HEK293 (cell line): ENCODE results near the gene MRPS31.

Experiments
- EGR2 ChIP-seq: fragments of 450-650 bp; formaldehyde crosslinking; IDR thresholded peaks from 2 replicates; pipeline ENCODE4 v1.5.1; 2016; ENCODE audit warnings: low read depth, missing biosample characterization, missing genetic modification characterization
- GLI4 ChIP-seq: fragments of 450-650 bp; formaldehyde crosslinking; IDR thresholded peaks from 2 replicates; pipeline ENCODE4 v1.5.1; 2016; ENCODE audit warnings: missing biosample characterization, missing genetic modification characterization
- GLIS1 ChIP-seq: fragments of 450-650 bp; formaldehyde crosslinking; IDR thresholded peaks from 2 replicates; pipeline ENCODE4 v1.5.1; 2016; ENCODE audit warnings: missing biosample characterization, missing genetic modification characterization
- HOXC10 ChIP-seq: sonication (generic); formaldehyde crosslinking; IDR thresholded peaks from 2 replicates; pipeline ENCODE4 v1.8.1; 2023; ENCODE audit warnings: mild to moderate bottlenecking, missing genetic modification reagents
- KLF10 ChIP-seq: fragments of 450-650 bp; IDR thresholded peaks from 2 replicates; pipeline ENCODE4 v1.5.1; 2018; ENCODE audit warnings: missing biosample characterization, mild to moderate bottlenecking, missing genetic modification characterization
- OVOL3 ChIP-seq: fragments of 450-650 bp; formaldehyde crosslinking; IDR thresholded peaks from 2 replicates; pipeline ENCODE4 v1.5.1; 2016; ENCODE audit warnings: missing biosample characterization, missing genetic modification characterization
- RBAK ChIP-seq: fragments of 450-650 bp; formaldehyde crosslinking; IDR thresholded peaks from 2 replicates; pipeline ENCODE4 v1.5.1; 2016; ENCODE audit warnings: missing biosample characterization, missing genetic modification characterization
- TCF7L2 ChIP-seq: IDR thresholded peaks from 2 replicates; pipeline ENCODE4 v1.6.1; 2011; ENCODE audit warnings: low read depth, mild to moderate bottlenecking, inconsistent platforms, low read length, moderate library complexity, borderline replicate concordance
- YY2 ChIP-seq: fragments of 450-650 bp; formaldehyde crosslinking; IDR thresholded peaks from 2 replicates; pipeline ENCODE4 v1.5.1; 2016; ENCODE audit warnings: missing biosample characterization, missing genetic modification characterization
- ZBTB20 ChIP-seq: fragments of 450-650 bp; formaldehyde crosslinking; IDR thresholded peaks from 2 replicates; pipeline ENCODE4 v1.5.1; 2016; ENCODE audit warnings: missing biosample characterization, missing genetic modification characterization
- ZFP37 ChIP-seq: fragments of 450-650 bp; formaldehyde crosslinking; IDR thresholded peaks from 2 replicates; pipeline ENCODE4 v1.5.1; 2016; ENCODE audit warnings: missing biosample characterization, missing genetic modification characterization
- ZIC2 ChIP-seq: fragments of 450-650 bp; formaldehyde crosslinking; IDR thresholded peaks from 2 replicates; pipeline ENCODE4 v1.5.1; 2016; ENCODE audit warnings: missing biosample characterization, missing genetic modification characterization
- ZNF114 ChIP-seq: fragments of 450-650 bp; formaldehyde crosslinking; IDR thresholded peaks from 2 replicates; pipeline ENCODE4 v1.5.0; 2017; ENCODE audit warnings: missing biosample characterization, missing genetic modification characterization
- ZNF121 ChIP-seq: fragments of 450-650 bp; formaldehyde crosslinking; IDR thresholded peaks from 2 replicates; pipeline ENCODE4 v1.5.1; 2016; ENCODE audit warnings: missing biosample characterization, missing genetic modification characterization
- ZNF169 ChIP-seq: fragments of 450-650 bp; formaldehyde crosslinking; IDR thresholded peaks from 2 replicates; pipeline ENCODE4 v1.5.1; 2016; ENCODE audit warnings: missing biosample characterization, missing genetic modification characterization
- ZNF211 ChIP-seq: fragments of 450-650 bp; formaldehyde crosslinking; IDR thresholded peaks from 2 replicates; pipeline ENCODE4 v1.5.1; 2016; ENCODE audit warnings: low read depth, missing biosample characterization, missing genetic modification characterization
- ZNF239 ChIP-seq: fragments of 450-650 bp; formaldehyde crosslinking; IDR thresholded peaks from 2 replicates; pipeline ENCODE4 v1.5.1; 2016; ENCODE audit warnings: missing biosample characterization, missing genetic modification characterization
- ZNF248 ChIP-seq: fragments of 450-650 bp; formaldehyde crosslinking; IDR thresholded peaks from 2 replicates; pipeline ENCODE4 v1.5.1; 2017; ENCODE audit warnings: missing biosample characterization, missing genetic modification characterization
- ZNF341 ChIP-seq: fragments of 450-650 bp; formaldehyde crosslinking; IDR thresholded peaks from 2 replicates; pipeline ENCODE4; 2016; ENCODE audit warnings: low read depth, missing biosample characterization, missing genetic modification characterization
- ZNF354C ChIP-seq: fragments of 450-650 bp; formaldehyde crosslinking; IDR thresholded peaks from 2 replicates; pipeline ENCODE4 v1.5.1; 2016; ENCODE audit warnings: missing biosample characterization, missing genetic modification characterization, low read depth, borderline replicate concordance
- ZNF561 ChIP-seq: fragments of 450-650 bp; IDR thresholded peaks from 2 replicates; pipeline ENCODE4 v1.5.1; 2018; ENCODE audit warnings: missing biosample characterization, missing genetic modification characterization, borderline replicate concordance
- ZNF596 ChIP-seq: fragments of 450-650 bp; IDR thresholded peaks from 2 replicates; pipeline ENCODE4 v1.5.0; 2018; ENCODE audit warnings: missing biosample characterization, mild to moderate bottlenecking, missing genetic modification characterization, moderate library complexity
- ZNF629 ChIP-seq: fragments of 450-650 bp; formaldehyde crosslinking; IDR thresholded peaks from 2 replicates; pipeline ENCODE4 v1.5.1; 2017; ENCODE audit warnings: missing biosample characterization, missing genetic modification characterization
- ZNF660 ChIP-seq: fragments of 450-650 bp; IDR thresholded peaks from 2 replicates; pipeline ENCODE4 v1.5.1; 2018; ENCODE audit warnings: missing biosample characterization, mild to moderate bottlenecking, missing genetic modification characterization
- ZNF670 ChIP-seq: fragments of 450-650 bp; formaldehyde crosslinking; IDR thresholded peaks from 2 replicates; pipeline ENCODE4 v1.5.1; 2016; ENCODE audit warnings: missing biosample characterization, missing genetic modification characterization, low read depth
- ZNF747 ChIP-seq: fragments of 450-650 bp; formaldehyde crosslinking; IDR thresholded peaks from 2 replicates; pipeline ENCODE4 v1.5.1; 2016; ENCODE audit warnings: missing biosample characterization, missing genetic modification characterization
- ZNF76 ChIP-seq: fragments of 450-650 bp; formaldehyde crosslinking; IDR thresholded peaks from 2 replicates; pipeline ENCODE4; 2016; ENCODE audit warnings: low read depth, missing biosample characterization, missing genetic modification characterization, borderline replicate concordance
- TF ChIP-seq, protein P1 (sequence below): fragments of 450-650 bp; formaldehyde crosslinking; IDR thresholded peaks from 2 replicates; pipeline ENCODE4 v1.5.1; 2016; ENCODE audit warnings: missing biosample characterization, missing genetic modification characterization
- TF ChIP-seq, protein P2 (sequence below): fragments of 450-650 bp; formaldehyde crosslinking; IDR thresholded peaks from 2 replicates; pipeline ENCODE4 v1.5.1; 2017; ENCODE audit warnings: missing biosample characterization, missing genetic modification characterization
- TF ChIP-seq, protein P3 (sequence below): fragments of 450-650 bp; IDR thresholded peaks from 2 replicates; pipeline ENCODE4 v1.5.1; 2018; ENCODE audit warnings: missing biosample characterization, missing genetic modification characterization
- TF ChIP-seq, protein P4 (sequence below): fragments of 450-650 bp; formaldehyde crosslinking; IDR thresholded peaks from 2 replicates; pipeline ENCODE4 v1.5.1; 2016; ENCODE audit warnings: missing biosample characterization, missing genetic modification characterization
- TF ChIP-seq, protein P5 (sequence below): fragments of 450-650 bp; formaldehyde crosslinking; IDR thresholded peaks from 2 replicates; pipeline ENCODE4 v1.5.1; 2017; ENCODE audit warnings: missing biosample characterization, mild to moderate bottlenecking, missing genetic modification characterization, moderate library complexity
- TF ChIP-seq, protein P6 (sequence below): fragments of 450-650 bp; formaldehyde crosslinking; IDR thresholded peaks from 2 replicates; pipeline ENCODE4 v1.5.1; 2016; ENCODE audit warnings: missing biosample characterization, missing genetic modification characterization

MRPS31 gene

DNA sequence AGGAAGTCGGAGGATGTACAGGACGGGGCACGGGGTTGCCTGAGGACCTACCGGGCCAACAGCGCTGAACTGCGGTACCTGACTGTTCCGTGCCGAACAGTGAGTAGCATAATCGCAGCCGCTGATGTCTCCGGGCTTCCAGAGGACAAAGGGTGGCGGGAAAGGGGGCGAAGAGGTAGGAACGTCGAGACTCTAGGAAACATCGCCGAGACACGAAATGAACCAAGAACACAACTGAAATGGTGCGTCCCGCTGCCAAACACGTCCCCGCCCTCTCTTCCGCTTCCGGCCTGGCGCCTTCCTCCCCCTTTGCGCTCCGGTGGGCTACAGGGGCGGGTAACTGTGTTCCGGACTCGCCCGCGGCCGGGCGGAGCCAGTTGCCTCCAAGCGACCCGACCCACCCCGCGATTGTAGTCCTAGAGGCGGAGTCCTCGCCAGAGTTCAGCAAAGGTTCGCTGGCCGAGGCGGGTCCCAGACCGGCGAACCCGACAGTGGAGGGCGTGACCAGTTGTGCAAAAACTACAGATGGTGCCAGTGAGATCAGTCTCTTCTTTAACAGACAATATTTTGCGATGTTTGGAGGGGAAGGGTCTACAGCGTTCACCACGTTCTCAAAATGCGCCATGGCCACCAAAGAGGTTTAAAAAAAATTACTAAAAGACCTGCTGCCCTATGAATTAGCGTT lies at the start of gene MRPS31 (continued):
- TF ChIP-seq, protein P1, sequence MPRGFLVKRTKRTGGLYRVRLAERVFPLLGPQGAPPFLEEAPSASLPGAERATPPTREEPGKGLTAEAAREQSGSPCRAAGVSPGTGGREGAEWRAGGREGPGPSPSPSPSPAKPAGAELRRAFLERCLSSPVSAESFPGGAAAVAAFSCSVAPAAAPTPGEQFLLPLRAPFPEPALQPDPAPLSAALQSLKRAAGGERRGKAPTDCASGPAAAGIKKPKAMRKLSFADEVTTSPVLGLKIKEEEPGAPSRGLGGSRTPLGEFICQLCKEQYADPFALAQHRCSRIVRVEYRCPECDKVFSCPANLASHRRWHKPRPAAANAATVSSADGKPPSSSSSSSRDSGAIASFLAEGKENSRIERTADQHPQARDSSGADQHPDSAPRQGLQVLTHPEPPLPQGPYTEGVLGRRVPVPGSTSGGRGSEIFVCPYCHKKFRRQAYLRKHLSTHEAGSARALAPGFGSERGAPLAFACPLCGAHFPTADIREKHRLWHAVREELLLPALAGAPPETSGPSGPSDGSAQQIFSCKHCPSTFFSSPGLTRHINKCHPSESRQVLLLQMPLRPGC (tag by site-specific recombination): peak; percentile 93
- TF ChIP-seq ZNF169 (tag by site-specific recombination) (no peak), ZFP37 (tag by site-specific recombination) (peak; percentile 99), YY2 (tag by site-specific recombination) (peak; percentile 76), ZNF747 (tag by site-specific recombination) (no peak), ZNF354C (no peak), ZNF239 (no peak), ZIC2 (tag by site-specific recombination) (peak; percentile 62), TCF7L2 (no peak), ZNF121 (tag by site-specific recombination) (peak; percentile 68), ZNF341 (tag by site-specific recombination) (peak; percentile 65), OVOL3 (tag by site-specific recombination) (no peak; the same call in 1 of the 2 replicates), GLIS1 (tag by site-specific recombination) (peak; percentile 53), ZNF629 (tag by site-specific recombination) (peak; percentile 90), ZNF211 (tag by site-specific recombination) (no peak), GLI4 (peak; percentile 100), ZNF76 (tag by site-specific recombination) (peak; percentile 91), ZNF561 (peak; percentile 99), ZNF114 (tag by site-specific recombination) (no peak), ZNF660 (peak; percentile 99), RBAK (tag by site-specific recombination) (no peak), ZNF596 (peak; percentile 9; the same call in 1 of the 2 replicates), HOXC10 (CRISPR knock-in tag) (no peak), ZNF670 (tag by site-specific recombination) (no peak), KLF10 (peak; percentile 66; the same call in 1 of the 2 replicates), ZNF248 (tag by site-specific recombination) (no peak), EGR2 (0 out of 2 replicates have a peak, but pooled peaks have one; percentile 7), ZBTB20 (tag by site-specific recombination) (peak; percentile 30; the same call in 1 of the 2 replicates)
- TF ChIP-seq, protein P2, sequence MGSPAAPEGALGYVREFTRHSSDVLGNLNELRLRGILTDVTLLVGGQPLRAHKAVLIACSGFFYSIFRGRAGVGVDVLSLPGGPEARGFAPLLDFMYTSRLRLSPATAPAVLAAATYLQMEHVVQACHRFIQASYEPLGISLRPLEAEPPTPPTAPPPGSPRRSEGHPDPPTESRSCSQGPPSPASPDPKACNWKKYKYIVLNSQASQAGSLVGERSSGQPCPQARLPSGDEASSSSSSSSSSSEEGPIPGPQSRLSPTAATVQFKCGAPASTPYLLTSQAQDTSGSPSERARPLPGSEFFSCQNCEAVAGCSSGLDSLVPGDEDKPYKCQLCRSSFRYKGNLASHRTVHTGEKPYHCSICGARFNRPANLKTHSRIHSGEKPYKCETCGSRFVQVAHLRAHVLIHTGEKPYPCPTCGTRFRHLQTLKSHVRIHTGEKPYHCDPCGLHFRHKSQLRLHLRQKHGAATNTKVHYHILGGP: no peak
- TF ChIP-seq, protein P3, sequence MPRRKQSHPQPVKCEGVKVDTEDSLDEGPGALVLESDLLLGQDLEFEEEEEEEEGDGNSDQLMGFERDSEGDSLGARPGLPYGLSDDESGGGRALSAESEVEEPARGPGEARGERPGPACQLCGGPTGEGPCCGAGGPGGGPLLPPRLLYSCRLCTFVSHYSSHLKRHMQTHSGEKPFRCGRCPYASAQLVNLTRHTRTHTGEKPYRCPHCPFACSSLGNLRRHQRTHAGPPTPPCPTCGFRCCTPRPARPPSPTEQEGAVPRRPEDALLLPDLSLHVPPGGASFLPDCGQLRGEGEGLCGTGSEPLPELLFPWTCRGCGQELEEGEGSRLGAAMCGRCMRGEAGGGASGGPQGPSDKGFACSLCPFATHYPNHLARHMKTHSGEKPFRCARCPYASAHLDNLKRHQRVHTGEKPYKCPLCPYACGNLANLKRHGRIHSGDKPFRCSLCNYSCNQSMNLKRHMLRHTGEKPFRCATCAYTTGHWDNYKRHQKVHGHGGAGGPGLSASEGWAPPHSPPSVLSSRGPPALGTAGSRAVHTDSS (tag by site-specific recombination): no peak
- TF ChIP-seq, protein P4, sequence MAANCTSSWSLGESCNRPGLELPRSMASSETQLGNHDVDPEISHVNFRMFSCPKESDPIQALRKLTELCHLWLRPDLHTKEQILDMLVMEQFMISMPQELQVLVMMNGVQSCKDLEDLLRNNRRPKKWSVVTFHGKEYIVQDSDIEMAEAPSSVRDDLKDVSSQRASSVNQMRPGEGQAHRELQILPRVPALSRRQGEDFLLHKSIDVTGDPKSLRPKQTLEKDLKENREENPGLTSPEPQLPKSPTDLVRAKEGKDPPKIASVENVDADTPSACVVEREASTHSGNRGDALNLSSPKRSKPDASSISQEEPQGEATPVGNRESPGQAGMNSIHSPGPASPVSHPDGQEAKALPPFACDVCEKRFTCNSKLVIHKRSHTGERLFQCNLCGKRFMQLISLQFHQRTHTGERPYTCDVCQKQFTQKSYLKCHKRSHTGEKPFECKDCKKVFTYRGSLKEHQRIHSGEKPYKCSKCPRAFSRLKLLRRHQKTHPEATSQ (tag by site-specific recombination): peak; percentile 94; the same call in 1 of the 2 replicates
- TF ChIP-seq, protein P5, sequence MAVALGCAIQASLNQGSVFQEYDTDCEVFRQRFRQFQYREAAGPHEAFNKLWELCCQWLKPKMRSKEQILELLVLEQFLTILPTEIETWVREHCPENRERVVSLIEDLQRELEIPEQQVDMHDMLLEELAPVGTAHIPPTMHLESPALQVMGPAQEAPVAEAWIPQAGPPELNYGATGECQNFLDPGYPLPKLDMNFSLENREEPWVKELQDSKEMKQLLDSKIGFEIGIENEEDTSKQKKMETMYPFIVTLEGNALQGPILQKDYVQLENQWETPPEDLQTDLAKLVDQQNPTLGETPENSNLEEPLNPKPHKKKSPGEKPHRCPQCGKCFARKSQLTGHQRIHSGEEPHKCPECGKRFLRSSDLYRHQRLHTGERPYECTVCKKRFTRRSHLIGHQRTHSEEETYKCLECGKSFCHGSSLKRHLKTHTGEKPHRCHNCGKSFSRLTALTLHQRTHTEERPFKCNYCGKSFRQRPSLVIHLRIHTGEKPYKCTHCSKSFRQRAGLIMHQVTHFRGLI (tag by site-specific recombination): 0 out of 2 replicates have a peak, but pooled peaks have one; percentile 63
- TF ChIP-seq, protein P6, sequence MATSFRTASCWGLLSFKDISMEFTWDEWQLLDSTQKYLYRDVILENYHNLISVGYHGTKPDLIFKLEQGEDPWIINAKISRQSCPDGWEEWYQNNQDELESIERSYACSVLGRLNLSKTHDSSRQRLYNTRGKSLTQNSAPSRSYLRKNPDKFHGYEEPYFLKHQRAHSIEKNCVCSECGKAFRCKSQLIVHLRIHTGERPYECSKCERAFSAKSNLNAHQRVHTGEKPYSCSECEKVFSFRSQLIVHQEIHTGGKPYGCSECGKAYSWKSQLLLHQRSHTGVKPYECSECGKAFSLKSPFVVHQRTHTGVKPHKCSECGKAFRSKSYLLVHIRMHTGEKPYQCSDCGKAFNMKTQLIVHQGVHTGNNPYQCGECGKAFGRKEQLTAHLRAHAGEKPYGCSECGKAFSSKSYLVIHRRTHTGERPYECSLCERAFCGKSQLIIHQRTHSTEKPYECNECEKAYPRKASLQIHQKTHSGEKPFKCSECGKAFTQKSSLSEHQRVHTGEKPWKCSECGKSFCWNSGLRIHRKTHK (tag by site-specific recombination): no peak
